Measurements from ENCODE around the gene OR2M2. TPM values are rescaled to one million over a fixed set of nuclear protein-coding genes. Genes with fewer than 3 reads are reported as not detected.

Gene OR2M2
- total RNA-seq, 1 donor from 2014 or later, result not detected

Other genes starting within 250 kb of the OR2M2 start
- gene OR2AJ1, start 249.9 kb upstream of the OR2M2 start, total RNA-seq, result not detected in 2 replicates
- gene OR2L8, start 226.0 kb upstream of the OR2M2 start, total RNA-seq, result not detected in 2 replicates
- gene OR2AK2, start 209.6 kb upstream of the OR2M2 start, total RNA-seq, result not detected in 2 replicates
- gene OR2L5, start 161.2 kb upstream of the OR2M2 start, total RNA-seq, result not detected in 2 replicates
- gene OR2L2, start 144.8 kb upstream of the OR2M2 start, total RNA-seq, result not detected in 2 replicates
- not detected in 2 replicates for gene OR2L3, start 128.0 kb upstream of the OR2M2 start, total RNA-seq
- gene OR2L13, start 79.6 kb upstream of the OR2M2 start, total RNA-seq, result not detected in 2 replicates
- gene OR2M5, start 29.7 kb upstream of the OR2M2 start, total RNA-seq, result not detected in 2 replicates
- gene OR2M3, start 22.4 kb downstream of the OR2M2 start, total RNA-seq, result not detected in 2 replicates
- gene OR2M4, start 56.6 kb downstream of the OR2M2 start, total RNA-seq, result not detected in 2 replicates
- gene OR2T33, start 103.2 kb downstream of the OR2M2 start, total RNA-seq, result not detected in 2 replicates
- not detected in 2 replicates for gene OR2T12, start 128.6 kb downstream of the OR2M2 start, total RNA-seq
- not detected in 2 replicates for gene OR2M7, start 149.7 kb downstream of the OR2M2 start, total RNA-seq
- gene OR14C36, start 174.0 kb downstream of the OR2M2 start, total RNA-seq, result not detected in 2 replicates
- gene OR2T4, start 186.8 kb downstream of the OR2M2 start, total RNA-seq, result not detected in 2 replicates
- not detected in 2 replicates for gene OR2T6, start 200.9 kb downstream of the OR2M2 start, total RNA-seq
- not detected in 2 replicates for gene OR2T1, start 228.2 kb downstream of the OR2M2 start, total RNA-seq